Caco-2 (cell line): ENCODE measurements around the gene WDFY4. TPM values are rescaled to one million over a fixed set of nuclear protein-coding genes. Genes with fewer than 3 reads are reported as not detected.

Experiments
- BruUV-seq: library from RNA; stranded (reverse); fragments of 400-500 nt; replicated peaks from 2 replicates; lab custom pipeline; 2021; lab: Mats Ljungman, UMichigan
- CTCF ChIA-PET: fragments of 300-600 bp; sonication (Branson Sonifier 250); formaldehyde crosslinking; loops from one replicate; lab custom pipeline; 2022; ENCODE audit warnings: antibody characterized with exemption; lab: Charles Lee
- POLR2A ChIA-PET: fragments of 300-600 bp; sonication (Branson Sonifier 250); formaldehyde crosslinking; loops from one replicate; lab custom pipeline; 2022; ENCODE audit warnings: antibody characterized with exemption; lab: Charles Lee
- DNase-seq, 2 experiments: peaks; one replicate each; pipeline versions ENCODE4 v3.0.0 to v3.0.0-alpha.2; 2020 to 2022
- H3K27me3 ChIP-seq: replicated peaks from 2 replicates; pipeline ENCODE4 v1.6.0; 2011; ENCODE audit warnings: low read length; ENCODE audit not compliant: control insufficient read depth, insufficient read depth
- H3K36me3 ChIP-seq: 2 replicates; pipeline ENCODE4 v1.5.1; 2011; ENCODE audit warnings: low read length; ENCODE audit not compliant: control insufficient read depth, insufficient read depth
- H3K4me1 ChIP-seq: fragments of 250-450 bp; sonication (Bioruptor Pico); 2 replicates; pipeline ENCODE4 v1.5.1; 2020; ENCODE audit warnings: mild to moderate bottlenecking
- H3K4me3 ChIP-seq: 2 replicates; pipeline ENCODE4 v1.5.1; 2011; ENCODE audit warnings: low read depth, mild to moderate bottlenecking, control low read depth, low read length
- H3K9me3 ChIP-seq: fragments of 250-450 bp; sonication (Bioruptor Pico); 2 replicates; pipeline ENCODE4 v1.5.1; 2020; ENCODE audit warnings: mild to moderate bottlenecking, moderate library complexity
- H3K27ac Mint-ChIP-seq: one replicate; pipeline ENCODE4 v1.8.0; 2022; ENCODE audit warnings: mixed read lengths; ENCODE audit not compliant: unreplicated experiment
- H3K27me3 Mint-ChIP-seq: one replicate; pipeline ENCODE4 v1.8.0; 2022; ENCODE audit warnings: mixed read lengths; ENCODE audit not compliant: insufficient read depth, unreplicated experiment
- H3K36me3 Mint-ChIP-seq: one replicate; pipeline ENCODE4 v1.8.0; 2022; ENCODE audit warnings: mild to moderate bottlenecking, mixed read lengths; ENCODE audit not compliant: insufficient read depth, unreplicated experiment
- H3K4me1 Mint-ChIP-seq: one replicate; pipeline ENCODE4 v1.8.0; 2022; ENCODE audit warnings: low read depth, mixed read lengths; ENCODE audit not compliant: unreplicated experiment
- H3K4me3 Mint-ChIP-seq: one replicate; pipeline ENCODE4 v1.8.0; 2022; ENCODE audit warnings: mild to moderate bottlenecking, moderate library complexity, mixed read lengths; ENCODE audit not compliant: unreplicated experiment
- H3K9me3 Mint-ChIP-seq: one replicate; pipeline ENCODE4 v1.8.0; 2022; ENCODE audit warnings: mixed read lengths; ENCODE audit not compliant: unreplicated experiment
- intact Hi-C: fragments of 100-400 bp; cut with micrococcal nuclease; formaldehyde crosslinking; loops from one replicate; pipeline ENCODE4 v1.10.0; 2022; ENCODE audit not compliant: unreplicated experiment
- total RNA-seq: library from RNA; stranded (reverse); gene quantifications from 2 replicates; pipeline ENCODE4 v1.2.3, GENCODE V29; 2022
- TF ChIP-seq, protein P1 (sequence below), 2 experiments: fragments of 200-600 bp in 1 of 2; IDR thresholded peaks; 1 replicate in 1 of 2; 2 replicates in 1 of 2; pipeline versions ENCODE4 v1.5.1 to v1.8.0; 2011 to 2022; ENCODE audit warnings: antibody characterized with exemption in 1 of 2, control low read depth in 1 of 2, inconsistent platforms in 1 of 2, low read depth in 1 of 2, low read length in 1 of 2, mild to moderate bottlenecking in 1 of 2, moderate library complexity in 1 of 2; ENCODE audit not compliant: insufficient read depth in 1 of 2, severe bottlenecking in 1 of 2, unreplicated experiment in 1 of 2

Gene WDFY4
- total RNA-seq, 1 experiment from 2014 or later: not detected

DNA sequence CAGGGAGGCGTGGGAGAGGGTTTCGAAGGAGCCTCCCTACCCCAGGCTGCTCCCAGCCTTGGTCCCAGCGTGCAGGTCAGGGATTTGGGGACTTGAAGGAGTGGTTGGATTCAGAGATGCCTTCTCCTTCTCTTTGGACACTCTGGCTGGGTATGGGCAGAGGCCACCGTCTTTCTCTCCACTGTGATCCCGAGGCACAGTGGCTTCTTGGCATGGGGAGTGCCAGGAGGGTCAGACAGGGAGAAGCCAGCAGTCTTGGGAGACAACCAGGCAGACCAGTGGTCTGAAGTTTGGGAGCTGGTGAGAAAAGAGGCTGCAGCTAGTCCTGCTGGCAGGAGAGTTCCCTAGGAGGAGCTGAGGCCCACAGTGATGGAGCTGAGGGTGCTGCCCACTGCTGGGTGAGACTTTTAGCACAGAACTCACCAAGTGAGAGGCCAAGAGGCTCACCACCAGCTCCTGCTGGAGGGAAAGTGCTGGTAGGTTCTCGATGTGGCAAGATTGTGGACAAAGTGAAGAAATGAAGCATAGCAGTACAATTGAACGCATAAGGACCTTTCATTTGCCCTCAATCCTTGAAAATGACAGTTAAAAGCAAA lies 35.2 kb upstream of the WDFY4 start:
- H3K36me3 ChIP-seq: no peaks in the 10 kb centered on the region
- Mint-ChIP-seq H3K36me3 (no peaks in the 10 kb centered on the region), H3K4me1 (no peaks in the 10 kb centered on the region), H3K4me3 (no peak overlapping the region), H3K27ac (no peak overlapping the region), H3K9me3 (no peaks in the 10 kb centered on the region), H3K27me3 (peaks cover 2% of the 10 kb centered on the region)
- H3K27me3 ChIP-seq: no peaks in the 10 kb centered on the region
- intact Hi-C loops: no loop called here
- POLR2A ChIA-PET: no interaction called here
- no peaks in the 10 kb centered on the region for H3K4me1 ChIP-seq
- CTCF ChIA-PET: interaction anchor here (0.8 to 0.9 kb wide), 2 partner anchors 9 to 96 kb away, joined by 4 to 7 read pairs; no protein-coding TSS in a partner anchor
- TF ChIP-seq, protein P1, sequence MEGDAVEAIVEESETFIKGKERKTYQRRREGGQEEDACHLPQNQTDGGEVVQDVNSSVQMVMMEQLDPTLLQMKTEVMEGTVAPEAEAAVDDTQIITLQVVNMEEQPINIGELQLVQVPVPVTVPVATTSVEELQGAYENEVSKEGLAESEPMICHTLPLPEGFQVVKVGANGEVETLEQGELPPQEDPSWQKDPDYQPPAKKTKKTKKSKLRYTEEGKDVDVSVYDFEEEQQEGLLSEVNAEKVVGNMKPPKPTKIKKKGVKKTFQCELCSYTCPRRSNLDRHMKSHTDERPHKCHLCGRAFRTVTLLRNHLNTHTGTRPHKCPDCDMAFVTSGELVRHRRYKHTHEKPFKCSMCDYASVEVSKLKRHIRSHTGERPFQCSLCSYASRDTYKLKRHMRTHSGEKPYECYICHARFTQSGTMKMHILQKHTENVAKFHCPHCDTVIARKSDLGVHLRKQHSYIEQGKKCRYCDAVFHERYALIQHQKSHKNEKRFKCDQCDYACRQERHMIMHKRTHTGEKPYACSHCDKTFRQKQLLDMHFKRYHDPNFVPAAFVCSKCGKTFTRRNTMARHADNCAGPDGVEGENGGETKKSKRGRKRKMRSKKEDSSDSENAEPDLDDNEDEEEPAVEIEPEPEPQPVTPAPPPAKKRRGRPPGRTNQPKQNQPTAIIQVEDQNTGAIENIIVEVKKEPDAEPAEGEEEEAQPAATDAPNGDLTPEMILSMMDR (IDR thresholded peaks at IDR 0.05; ENCODE audit: insufficient read depth in 1 of 2, low read depth in 1 of 2, low read length in 1 of 2, severe bottlenecking in 1 of 2, unreplicated experiment in 1 of 2): no peak
- H3K4me3 ChIP-seq: no peak overlapping the region
- no peak for DNase-seq
- H3K9me3 ChIP-seq: no peaks in the 10 kb centered on the region
- BruUV-seq: no TSS peak

DNA sequence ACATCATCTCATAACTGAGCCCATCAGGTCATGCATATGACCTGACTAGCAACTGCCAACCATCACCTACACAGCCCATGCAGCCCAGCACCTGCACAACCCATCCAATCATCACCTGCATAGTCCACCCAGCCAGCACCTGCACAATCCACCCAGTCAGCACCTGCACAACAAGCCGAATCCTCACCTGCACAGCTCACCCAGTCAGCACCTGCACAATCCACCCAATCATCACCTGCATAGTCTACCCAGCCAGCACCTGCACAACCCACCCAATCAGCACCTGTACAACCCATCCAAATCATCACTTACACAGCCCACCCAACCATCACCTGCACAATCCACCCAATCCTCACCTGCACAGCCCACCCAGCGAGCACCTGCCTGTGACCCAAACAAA lies 33.4 kb upstream of the WDFY4 start:
- H3K9me3 ChIP-seq: no peaks in the 10 kb centered on the region
- Mint-ChIP-seq H3K27me3 (peaks cover 9% of the 10 kb centered on the region), H3K36me3 (no peaks in the 10 kb centered on the region), H3K27ac (no peak overlapping the region), H3K4me3 (no peak overlapping the region), H3K4me1 (no peaks in the 10 kb centered on the region), H3K9me3 (no peaks in the 10 kb centered on the region)
- intact Hi-C loops: no loop called here
- H3K36me3 ChIP-seq: no peaks in the 10 kb centered on the region
- no TSS peak for BruUV-seq
- no peak for DNase-seq
- ChIA-PET CTCF (no interaction called here), POLR2A (no interaction called here)
- H3K4me1 ChIP-seq: peaks cover 8% of the 10 kb centered on the region; the same call in 1 of the 2 replicates
- H3K27me3 ChIP-seq: peaks cover 1% of the 10 kb centered on the region; the same call in 1 of the 2 replicates
- TF ChIP-seq, protein P1 (IDR thresholded peaks at IDR 0.05; ENCODE audit: insufficient read depth in 1 of 2, low read depth in 1 of 2, low read length in 1 of 2, severe bottlenecking in 1 of 2, unreplicated experiment in 1 of 2): no peak
- no peak overlapping the region for H3K4me3 ChIP-seq

DNA sequence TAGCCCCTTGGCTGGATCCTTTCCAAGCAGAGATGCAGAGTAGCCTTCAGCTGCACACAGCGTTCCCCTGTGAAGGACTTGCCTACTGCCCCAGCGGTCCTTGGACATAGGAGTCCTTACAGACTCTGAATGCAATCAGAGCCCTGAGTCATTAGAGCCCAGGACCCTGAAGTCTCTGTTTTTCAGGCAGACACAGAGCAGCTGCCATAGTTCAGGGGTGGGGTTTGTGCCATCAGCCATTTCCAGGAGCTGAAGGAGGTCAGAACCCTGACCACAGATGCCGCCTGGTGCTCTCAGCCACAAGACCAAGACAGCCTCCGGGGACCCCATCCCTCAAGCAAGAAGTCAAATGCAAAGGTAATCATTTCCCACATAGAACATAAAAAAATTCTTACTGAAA lies 32.8 kb upstream of the WDFY4 start:
- ChIA-PET CTCF (no interaction called here), POLR2A (no interaction called here)
- no TSS peak for BruUV-seq
- TF ChIP-seq, protein P1 (IDR thresholded peaks at IDR 0.05; ENCODE audit: insufficient read depth in 1 of 2, low read depth in 1 of 2, low read length in 1 of 2, severe bottlenecking in 1 of 2, unreplicated experiment in 1 of 2): no peak
- Mint-ChIP-seq H3K27ac (no peak overlapping the region), H3K9me3 (no peaks in the 10 kb centered on the region), H3K4me3 (no peak overlapping the region), H3K4me1 (no peaks in the 10 kb centered on the region), H3K27me3 (peaks cover 9% of the 10 kb centered on the region), H3K36me3 (no peaks in the 10 kb centered on the region)
- Histone ChIP-seq H3K4me1 (peaks cover 11% of the 10 kb centered on the region), H3K36me3 (no peaks in the 10 kb centered on the region), H3K27me3 (peaks cover 1% of the 10 kb centered on the region; the same call in 1 of the 2 replicates), H3K9me3 (no peaks in the 10 kb centered on the region), H3K4me3 (no peak overlapping the region)
- no peak for DNase-seq
- intact Hi-C loops: no loop called here
